GM21786 (cell line): Measurements from ENCODE around the gene PALM.
"Not testable (repeated sequence)": the region's sequence is repeated elsewhere in the genome, so short reads cannot be mapped to it uniquely, and the experiment has no call there.

Experiments used
- ATAC-seq: cut with Tn5 transposase; IDR thresholded peaks from one replicate; pipeline ENCODE4 v1.9.1; 2021; ENCODE audit not compliant: unreplicated experiment

Gene PALM

DNA sequence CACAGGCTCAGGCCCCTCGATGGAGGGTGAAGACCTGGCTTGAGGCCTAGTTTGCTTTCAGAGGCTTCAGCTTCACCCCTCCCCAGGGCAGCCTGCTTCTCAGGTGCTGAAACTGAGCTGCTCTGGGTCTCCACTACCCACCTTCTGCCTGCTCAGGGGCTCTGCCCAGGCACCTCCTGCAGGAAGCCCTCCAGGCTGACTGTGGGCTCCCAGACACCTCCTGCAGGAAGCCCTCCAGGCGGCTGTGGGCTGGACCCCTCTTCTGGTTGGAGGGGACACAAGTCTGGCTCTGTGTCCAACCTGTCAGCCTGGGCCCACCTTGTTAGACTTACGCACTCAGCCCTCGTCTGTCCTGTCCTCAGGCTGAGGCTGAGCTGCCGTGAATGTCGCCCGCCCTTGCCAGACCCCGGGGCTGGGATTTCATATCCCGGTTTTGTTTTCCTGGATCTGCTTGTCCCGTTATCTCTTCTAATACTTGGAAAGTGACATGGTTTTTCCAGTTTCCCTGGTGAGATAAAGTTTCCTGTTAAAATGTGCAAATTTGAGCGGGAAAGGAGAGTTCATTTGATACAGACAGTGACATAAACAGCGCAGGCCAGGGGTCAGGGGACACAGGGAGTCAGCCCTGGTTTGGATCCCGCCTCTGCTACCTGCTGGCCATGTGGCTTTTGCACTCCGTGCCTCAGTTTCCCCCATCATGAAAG lies 21.4 kb downstream of the PALM start:
- ATAC-seq = no peak

- ATAC-seq = no peak
Measured at GRCh38 chr19:731000-731399, 22.3 kb downstream of the PALM start.

DNA sequence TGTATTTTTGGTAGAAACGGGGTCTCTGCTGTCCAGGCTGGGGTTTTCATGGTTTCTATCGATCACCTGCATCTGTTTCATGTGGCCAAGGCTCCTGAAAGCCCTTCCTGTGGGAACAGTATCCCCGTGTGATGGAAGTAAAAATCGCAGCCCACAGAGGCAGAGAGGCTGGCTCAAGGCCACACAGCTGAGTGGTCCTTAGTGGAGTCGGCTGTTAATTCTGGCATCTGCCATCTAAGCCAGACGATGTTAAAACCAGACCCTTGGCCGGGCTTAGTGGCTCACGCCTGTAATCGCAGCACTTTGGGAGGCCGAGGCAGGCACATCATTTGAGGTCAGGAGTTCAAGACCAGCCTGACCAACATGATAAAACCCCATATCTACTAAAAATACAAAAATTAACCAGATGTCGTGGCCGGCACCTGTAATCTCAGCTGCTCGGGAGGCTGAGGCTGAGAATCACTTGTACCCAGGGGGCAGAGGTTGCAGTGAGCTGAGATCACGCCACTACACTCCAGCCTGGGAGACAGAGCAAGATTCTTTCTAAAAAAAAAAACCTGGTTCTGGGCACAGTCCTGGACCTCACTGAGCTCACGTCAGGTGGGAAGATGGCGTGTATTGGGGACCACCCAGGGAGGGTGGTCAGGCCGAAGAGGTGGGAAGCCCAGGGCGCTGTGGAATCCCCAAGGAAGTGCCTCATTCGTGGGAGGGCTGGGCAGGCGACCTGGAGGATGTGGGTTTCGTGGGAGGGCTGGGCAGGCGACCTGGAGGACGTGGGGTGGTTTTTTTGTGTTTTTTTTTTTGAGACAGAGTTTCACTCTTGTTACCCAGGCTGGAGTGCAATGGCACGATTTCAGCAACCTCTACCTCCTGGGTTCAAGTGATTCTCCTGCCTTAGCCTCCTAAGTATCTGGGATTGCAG lies 23.7 kb downstream of the PALM start:
- no peak for ATAC-seq

DNA sequence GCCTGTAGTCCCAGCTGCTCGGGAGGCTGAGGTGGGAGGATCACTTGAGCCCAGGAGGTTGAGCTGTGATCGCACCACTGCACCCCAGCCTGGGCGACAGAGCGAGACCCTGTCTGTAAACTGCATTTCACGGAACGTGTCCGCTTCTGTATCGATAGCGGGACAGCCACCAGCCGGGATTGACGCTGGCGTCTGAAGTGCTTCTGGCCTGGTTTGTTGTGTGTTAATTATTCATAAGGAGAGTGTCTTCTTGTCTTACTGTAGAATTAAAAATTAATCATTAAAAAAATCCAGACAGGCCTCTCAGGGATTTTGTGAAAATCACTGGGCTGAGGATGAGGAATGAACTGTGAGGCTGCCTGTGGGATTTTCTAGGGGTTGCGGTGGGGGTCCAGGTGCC lies 26.0 kb downstream of the PALM start:
- no peak for ATAC-seq

GRCh38 chr19:736125-736524 lies 27.4 kb downstream of the PALM start:
- no peak for ATAC-seq

DNA sequence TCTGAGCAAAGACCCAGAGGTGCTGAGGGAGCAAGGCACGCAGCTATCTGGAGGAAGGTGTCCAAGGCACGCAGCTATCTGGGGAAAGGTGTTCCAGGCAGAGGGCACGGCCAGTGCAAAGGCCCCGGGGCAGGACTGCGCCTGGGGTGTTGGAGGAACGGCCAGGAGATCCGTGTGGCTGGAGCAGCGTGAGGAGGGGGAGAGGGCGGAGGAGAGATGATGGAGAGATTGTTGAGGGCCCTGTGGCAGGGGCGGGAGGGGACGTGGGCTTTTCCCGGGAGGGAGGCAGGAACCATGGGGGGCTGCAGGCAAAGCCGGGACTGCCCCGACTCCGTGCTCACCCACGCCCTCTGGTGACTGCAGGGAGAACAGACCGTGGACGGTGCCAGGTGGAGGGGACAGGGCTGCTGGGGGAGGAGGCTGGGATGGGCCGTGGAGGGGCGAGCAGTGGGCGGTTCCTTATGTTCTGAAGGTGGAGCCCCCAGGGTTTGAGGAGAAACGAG lies 28.9 kb downstream of the PALM start:
- ATAC-seq = no peak

- ATAC-seq = no peak
Measured at GRCh38 chr19:738509-739128, 29.9 kb downstream of the PALM start.

DNA sequence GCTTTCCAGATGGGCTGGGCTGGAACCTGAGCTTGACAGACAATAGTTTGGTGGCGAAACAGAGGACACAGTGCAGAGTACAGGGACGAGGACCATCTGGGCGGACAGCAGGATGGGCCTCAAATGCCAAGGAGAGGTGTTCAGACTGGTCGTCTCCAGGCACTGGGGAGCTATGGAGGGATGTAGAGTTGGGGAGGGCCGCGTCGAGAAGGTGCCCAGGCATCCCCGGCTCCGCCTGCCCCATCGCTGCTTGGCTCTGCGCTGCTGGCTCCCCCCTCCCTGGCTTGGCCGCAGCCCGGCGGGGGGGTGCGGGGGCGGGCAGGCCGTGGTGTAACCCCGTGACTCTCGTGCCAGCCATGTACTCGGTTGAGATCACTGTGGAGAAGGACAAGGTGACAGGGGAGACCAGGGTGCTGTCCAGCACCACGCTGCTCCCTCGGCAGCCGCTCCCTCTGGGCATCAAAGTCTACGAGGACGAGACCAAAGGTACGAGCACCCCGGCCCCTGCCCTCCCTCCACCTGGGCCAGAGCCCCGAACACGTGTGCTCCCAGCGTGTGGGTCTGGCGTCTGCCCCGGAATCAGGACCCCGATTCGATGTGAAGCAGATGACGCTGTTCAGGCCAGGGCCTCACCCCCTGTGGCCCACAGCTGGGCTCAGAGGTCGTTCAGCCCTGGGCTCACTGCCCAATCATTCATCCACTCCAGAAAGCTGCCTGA lies 31.4 kb downstream of the PALM start:
- ATAC-seq = no peak

- ATAC-seq = not testable (repeated sequence)
Measured at GRCh38 chr19:740816-741505, 32.2 kb downstream of the PALM start.

DNA sequence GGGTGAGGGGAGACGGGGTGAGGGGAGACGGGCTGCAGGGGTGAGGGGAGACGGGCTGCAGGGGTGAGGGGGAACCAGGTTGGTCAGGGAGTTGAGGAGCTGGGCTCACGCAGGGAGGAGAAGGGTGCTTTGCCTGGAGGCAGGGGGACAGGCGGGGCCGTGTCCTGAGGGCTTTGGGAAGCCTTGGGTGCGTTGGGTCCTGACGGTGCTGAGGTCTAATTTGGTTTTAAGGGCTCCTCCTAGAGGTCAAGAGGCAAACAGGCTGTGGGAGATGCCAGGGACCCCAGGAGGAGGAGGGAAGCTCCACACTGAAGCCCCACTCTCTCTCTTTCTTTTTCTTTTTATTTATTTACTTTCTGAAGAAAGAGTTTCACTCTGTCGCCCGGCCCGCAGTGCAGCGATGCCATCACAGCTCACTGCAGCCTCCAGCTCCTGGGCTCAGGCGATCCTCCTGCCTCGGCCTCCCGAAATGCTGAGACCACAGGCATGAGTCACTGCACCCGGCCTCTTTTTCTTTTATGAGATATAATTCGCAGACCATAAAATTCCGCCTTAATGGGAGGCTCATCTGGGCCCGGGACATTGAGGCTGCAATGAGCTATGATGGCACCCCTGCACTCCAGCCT lies 32.9 kb downstream of the PALM start:
- no peak for ATAC-seq

GRCh38 chr19:742540-743075 lies 33.9 kb downstream of the PALM start:
- ATAC-seq = no peak

GRCh38 chr19:743168-743687 lies 34.5 kb downstream of the PALM start:
- no peak for ATAC-seq

- not testable (repeated sequence) for ATAC-seq
Measured at GRCh38 chr19:745138-745537, 36.4 kb downstream of the PALM start.

GRCh38 chr19:746208-746819 lies 37.6 kb downstream of the PALM start:
- ATAC-seq = no peak

GRCh38 chr19:746956-747355 lies 38.2 kb downstream of the PALM start:
- no peak for ATAC-seq

- ATAC-seq = no peak
Measured at GRCh38 chr19:747432-748273, 38.9 kb downstream of the PALM start.

DNA sequence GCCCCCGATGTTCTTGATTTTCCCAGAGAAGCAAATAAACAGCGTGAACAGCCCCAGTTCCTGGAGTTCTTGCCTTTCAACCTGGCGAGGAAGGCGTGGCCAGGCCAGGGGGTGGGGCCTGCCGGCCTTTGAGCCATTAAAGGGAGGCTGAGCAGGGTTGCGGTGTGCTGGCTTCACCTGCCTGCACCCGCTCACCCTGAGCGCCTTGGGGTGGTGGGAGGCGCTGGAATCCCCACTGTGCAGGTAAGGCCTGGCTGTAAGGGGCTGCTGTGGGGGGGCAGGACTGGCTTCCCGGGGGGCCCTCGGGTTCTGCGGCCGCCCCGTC lies 39.5 kb downstream of the PALM start:
- ATAC-seq = no peak

DNA sequence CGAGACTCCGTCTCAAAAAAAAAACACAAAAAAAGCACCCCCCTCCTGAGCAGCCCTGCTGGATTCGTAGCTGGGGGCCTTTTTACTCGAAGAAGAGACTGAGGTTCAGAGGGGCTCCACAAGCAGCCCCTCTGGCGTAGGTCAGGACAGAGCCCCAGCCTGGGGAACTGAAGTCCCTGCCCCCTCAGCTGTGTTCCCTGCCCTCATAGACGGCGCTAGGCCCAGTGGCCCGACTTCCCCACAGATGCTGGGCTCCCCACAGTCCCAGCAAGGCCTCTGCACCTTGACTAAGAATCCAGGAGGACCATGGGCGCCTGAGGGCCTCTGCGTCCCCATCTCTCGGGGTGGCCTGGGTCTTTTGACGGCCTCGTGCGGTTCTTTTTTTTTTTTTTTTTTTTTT lies 41.1 kb downstream of the PALM start:
- ATAC-seq = no peak
